ENCODE measurements around the gene NF2.

NF2 gene

DNA sequence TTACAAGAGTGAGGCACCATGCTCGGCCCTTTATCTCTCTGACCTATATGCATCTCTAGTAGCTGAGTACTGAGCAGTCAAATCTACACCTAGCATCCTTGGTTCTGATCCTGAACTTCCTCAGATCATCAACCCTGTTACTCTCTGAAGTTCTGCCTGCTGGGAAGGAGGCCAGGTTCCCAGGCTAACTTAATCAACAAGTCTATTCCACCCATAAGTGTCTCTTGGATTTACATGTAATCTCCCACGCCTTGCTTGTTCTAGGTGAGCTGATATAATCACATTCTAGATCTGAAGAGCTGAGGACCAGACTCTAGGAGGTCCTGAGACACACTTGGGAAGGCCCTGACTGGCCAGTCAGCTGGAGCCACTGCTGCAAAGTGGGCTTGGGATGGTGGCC is 138.5 kb downstream of the NF2 start:
- TF ChIP-seq CTCF (conservative IDR thresholded peaks at IDR 0.05; ENCODE audit: low read length) (no peak), EZH2phosphoT487 (IDR thresholded peaks at IDR 0.05; ENCODE audit: borderline replicate concordance) (no peak)

GRCh38 chr22:29742326-29742725 is 138.9 kb downstream of the NF2 start:
- H3K36me3 ChIP-seq (ENCODE audit: insufficient read depth, low read length), result no peaks in the 10 kb centered on the region; the same call in 1 of the 2 replicates
- H3F3A ChIP-seq (ENCODE audit: low read depth), result no peaks in the 10 kb centered on the region
- no peak overlapping the region for H2AFZ ChIP-seq (ENCODE audit: low read length)
- no peaks in the 10 kb centered on the region for H3K4me1 ChIP-seq (ENCODE audit: insufficient read depth, low read length, poor library complexity, severe bottlenecking)
- no peaks in the 10 kb centered on the region for H3K9me2 ChIP-seq (replicated peaks; ENCODE audit: low read depth, low read length)
- no peak overlapping the region for H3K4me3 ChIP-seq (ENCODE audit: low read length, poor library complexity, severe bottlenecking)
- no peak overlapping the region for H3K9ac ChIP-seq (ENCODE audit: low read depth, low read length, poor library complexity, severe bottlenecking)
- H3K79me2 ChIP-seq (ENCODE audit: insufficient read depth, low read length), result no peaks in the 10 kb centered on the region
- H4K20me1 ChIP-seq (ENCODE audit: insufficient read depth, low read length, poor library complexity, severe bottlenecking), result no peaks in the 10 kb centered on the region
- TF ChIP-seq CTCF (conservative IDR thresholded peaks at IDR 0.05; ENCODE audit: low read length) (no peak), EZH2phosphoT487 (IDR thresholded peaks at IDR 0.05; ENCODE audit: borderline replicate concordance) (no peak)
- no peaks in the 10 kb centered on the region for H3K9me3 ChIP-seq (ENCODE audit: insufficient read depth, low read depth, low read length)
- no peaks in the 10 kb centered on the region for H3K27me3 ChIP-seq (ENCODE audit: insufficient read depth, low read length, poor library complexity, severe bottlenecking)
- H3K4me2 ChIP-seq (ENCODE audit: low read depth, low read length, poor library complexity, severe bottlenecking), result no peak overlapping the region

More for the DNA sequence above, 138.5 kb downstream of the NF2 start:
- Histone ChIP-seq H4K20me1 (ENCODE audit: insufficient read depth, low read length, poor library complexity, severe bottlenecking) (no peaks in the 10 kb centered on the region), H3K4me2 (ENCODE audit: low read depth, low read length, poor library complexity, severe bottlenecking) (no peak overlapping the region), H3K4me1 (ENCODE audit: insufficient read depth, low read length, poor library complexity, severe bottlenecking) (no peaks in the 10 kb centered on the region), H2AFZ (ENCODE audit: low read length) (no peak overlapping the region), H3F3A (ENCODE audit: low read depth) (no peaks in the 10 kb centered on the region), H3K9me2 (replicated peaks; ENCODE audit: low read depth, low read length) (no peaks in the 10 kb centered on the region), H3K9ac (ENCODE audit: low read depth, low read length, poor library complexity, severe bottlenecking) (no peak overlapping the region), H3K4me3 (ENCODE audit: low read length, poor library complexity, severe bottlenecking) (no peak overlapping the region), H3K79me2 (ENCODE audit: insufficient read depth, low read length) (no peaks in the 10 kb centered on the region), H3K9me3 (ENCODE audit: insufficient read depth, low read depth, low read length) (no peaks in the 10 kb centered on the region), H3K27me3 (ENCODE audit: insufficient read depth, low read length, poor library complexity, severe bottlenecking) (no peaks in the 10 kb centered on the region), H3K36me3 (ENCODE audit: insufficient read depth, low read length) (no peaks in the 10 kb centered on the region; the same call in 1 of the 2 replicates)

DNA sequence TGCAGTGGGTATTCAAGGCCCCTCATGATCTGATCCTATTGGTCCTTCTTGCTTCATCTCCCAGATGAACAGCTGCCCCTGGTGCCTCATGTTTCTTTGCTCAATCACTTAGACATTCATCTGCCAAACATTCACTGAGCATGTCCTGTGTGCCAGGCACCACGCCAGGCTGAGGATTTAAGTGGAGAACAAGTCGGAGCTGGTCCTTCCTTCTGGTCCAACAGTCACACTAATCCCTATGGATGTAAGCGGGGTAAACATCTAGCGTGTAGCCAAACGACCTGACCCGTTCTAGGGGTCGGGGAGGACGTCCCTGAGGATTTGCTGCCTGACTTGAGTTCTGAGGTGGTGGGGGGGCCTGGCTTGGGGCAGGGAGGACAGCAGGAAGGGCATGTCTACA is 141.5 kb downstream of the NF2 start:
- H3K27me3 ChIP-seq (ENCODE audit: insufficient read depth, low read length, poor library complexity, severe bottlenecking), result no peaks in the 10 kb centered on the region
- H3K9ac ChIP-seq (ENCODE audit: low read depth, low read length, poor library complexity, severe bottlenecking), result no peak overlapping the region
- H3K9me2 ChIP-seq (replicated peaks; ENCODE audit: low read depth, low read length), result no peaks in the 10 kb centered on the region
- H2AFZ ChIP-seq (ENCODE audit: low read length), result no peak overlapping the region
- no peaks in the 10 kb centered on the region for H3K9me3 ChIP-seq (ENCODE audit: insufficient read depth, low read depth, low read length)
- no peaks in the 10 kb centered on the region for H3F3A ChIP-seq (ENCODE audit: low read depth)
- no peaks in the 10 kb centered on the region for H4K20me1 ChIP-seq (ENCODE audit: insufficient read depth, low read length, poor library complexity, severe bottlenecking)
- no peaks in the 10 kb centered on the region for H3K4me1 ChIP-seq (ENCODE audit: insufficient read depth, low read length, poor library complexity, severe bottlenecking)
- no peak for TF ChIP-seq CTCF (conservative IDR thresholded peaks at IDR 0.05; ENCODE audit: low read length)
- TF ChIP-seq EZH2phosphoT487 (IDR thresholded peaks at IDR 0.05; ENCODE audit: borderline replicate concordance), result no peak
- H3K79me2 ChIP-seq (ENCODE audit: insufficient read depth, low read length), result no peaks in the 10 kb centered on the region
- H3K4me3 ChIP-seq (ENCODE audit: low read length, poor library complexity, severe bottlenecking), result no peak overlapping the region
- H3K4me2 ChIP-seq (ENCODE audit: low read depth, low read length, poor library complexity, severe bottlenecking), result no peak overlapping the region
- no peaks in the 10 kb centered on the region; the same call in 1 of the 2 replicates for H3K36me3 ChIP-seq (ENCODE audit: insufficient read depth, low read length)
